WERI-Rb-1 (cell line): ENCODE results near the gene VWA5A.
A peak's percentile ranks its signal among the peaks of the same experiment; 100 is the strongest.

Source experiments
- DNase-seq: peaks from one replicate; pipeline ENCODE4 v3.0.0-alpha.2; 2020
- H3K27ac ChIP-seq: fragments of 250-450 bp; sonication (Bioruptor Pico); 2 replicates; pipeline ENCODE4 v1.5.1; 2020; ENCODE audit warnings: mild to moderate bottlenecking, moderate library complexity
- H3K27me3 ChIP-seq: fragments of 250-450 bp; sonication (Bioruptor Pico); 2 replicates; pipeline ENCODE4 v1.5.1; 2021; ENCODE audit warnings: mild to moderate bottlenecking, low read depth, moderate library complexity; ENCODE audit not compliant: insufficient read depth, severe bottlenecking
- H3K36me3 ChIP-seq: fragments of 250-450 bp; sonication (Bioruptor Pico); 2 replicates; pipeline ENCODE4 v1.5.1; 2020; ENCODE audit warnings: mild to moderate bottlenecking, moderate library complexity
- H3K4me3 ChIP-seq: 2 replicates; pipeline ENCODE4 v1.5.1; 2011; ENCODE audit warnings: low read depth, mild to moderate bottlenecking, control low read depth, low read length
- H3K9me3 ChIP-seq: fragments of 250-450 bp; sonication (Bioruptor Pico); 2 replicates; pipeline ENCODE4 v1.5.1; 2021; ENCODE audit warnings: mild to moderate bottlenecking, moderate library complexity; ENCODE audit not compliant: severe bottlenecking
- TF ChIP-seq, protein P1 (sequence below): IDR thresholded peaks from 2 replicates; pipeline ENCODE4 v1.5.1; 2011; ENCODE audit warnings: low read depth, mild to moderate bottlenecking, control low read depth, inconsistent platforms, low read length

VWA5A gene

DNA sequence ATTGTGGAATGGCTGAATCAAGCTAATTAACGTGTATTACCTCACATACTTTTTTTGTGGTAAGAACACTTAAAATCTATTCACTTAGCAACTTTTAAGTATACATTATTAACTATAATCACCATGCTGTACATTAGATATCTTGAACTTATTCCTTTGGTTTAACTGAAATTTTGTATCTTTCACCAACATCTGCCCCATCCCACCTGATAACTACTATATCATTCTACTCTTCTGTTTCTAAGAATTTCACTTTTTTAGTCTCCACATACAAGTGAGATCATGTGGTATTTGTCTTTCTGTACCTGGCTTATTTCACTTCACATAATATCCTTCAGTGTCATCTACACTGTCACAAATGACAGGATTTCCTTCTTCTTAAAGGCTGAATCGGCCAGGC lies 17.1 kb upstream of the VWA5A start:
- Histone ChIP-seq H3K4me3 (no peak overlapping the region), H3K27ac (no peak overlapping the region), H3K27me3 (no peaks in the 10 kb centered on the region), H3K36me3 (no peaks in the 10 kb centered on the region), H3K9me3 (no peaks in the 10 kb centered on the region)
- DNase-seq: no peak
- TF ChIP-seq, protein P1, sequence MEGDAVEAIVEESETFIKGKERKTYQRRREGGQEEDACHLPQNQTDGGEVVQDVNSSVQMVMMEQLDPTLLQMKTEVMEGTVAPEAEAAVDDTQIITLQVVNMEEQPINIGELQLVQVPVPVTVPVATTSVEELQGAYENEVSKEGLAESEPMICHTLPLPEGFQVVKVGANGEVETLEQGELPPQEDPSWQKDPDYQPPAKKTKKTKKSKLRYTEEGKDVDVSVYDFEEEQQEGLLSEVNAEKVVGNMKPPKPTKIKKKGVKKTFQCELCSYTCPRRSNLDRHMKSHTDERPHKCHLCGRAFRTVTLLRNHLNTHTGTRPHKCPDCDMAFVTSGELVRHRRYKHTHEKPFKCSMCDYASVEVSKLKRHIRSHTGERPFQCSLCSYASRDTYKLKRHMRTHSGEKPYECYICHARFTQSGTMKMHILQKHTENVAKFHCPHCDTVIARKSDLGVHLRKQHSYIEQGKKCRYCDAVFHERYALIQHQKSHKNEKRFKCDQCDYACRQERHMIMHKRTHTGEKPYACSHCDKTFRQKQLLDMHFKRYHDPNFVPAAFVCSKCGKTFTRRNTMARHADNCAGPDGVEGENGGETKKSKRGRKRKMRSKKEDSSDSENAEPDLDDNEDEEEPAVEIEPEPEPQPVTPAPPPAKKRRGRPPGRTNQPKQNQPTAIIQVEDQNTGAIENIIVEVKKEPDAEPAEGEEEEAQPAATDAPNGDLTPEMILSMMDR: no peak

DNA sequence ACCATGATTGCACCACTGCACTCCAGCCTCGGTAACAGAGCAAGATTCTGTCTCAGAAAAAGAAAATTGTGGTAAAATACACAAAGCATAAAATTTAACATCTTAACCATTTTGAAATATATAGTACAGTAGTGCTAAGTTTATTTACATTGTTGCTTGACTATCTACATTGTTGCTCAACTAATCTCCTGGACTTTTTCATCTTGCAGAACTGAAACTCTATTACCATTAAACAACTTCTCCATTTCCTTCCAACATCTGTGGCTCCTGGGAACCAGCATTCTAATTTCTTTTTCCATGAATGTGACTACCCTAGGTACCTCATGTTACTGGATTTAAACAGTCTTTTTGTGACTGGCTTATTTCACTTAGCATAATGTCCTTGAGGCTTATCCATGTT lies 13.5 kb upstream of the VWA5A start:
- H3K4me3 ChIP-seq: no peak overlapping the region
- H3K9me3 ChIP-seq: no peaks in the 10 kb centered on the region
- H3K27me3 ChIP-seq: no peaks in the 10 kb centered on the region
- H3K27ac ChIP-seq: no peak overlapping the region
- DNase-seq: no peak
- TF ChIP-seq, protein P1: no peak
- H3K36me3 ChIP-seq: no peaks in the 10 kb centered on the region

DNA sequence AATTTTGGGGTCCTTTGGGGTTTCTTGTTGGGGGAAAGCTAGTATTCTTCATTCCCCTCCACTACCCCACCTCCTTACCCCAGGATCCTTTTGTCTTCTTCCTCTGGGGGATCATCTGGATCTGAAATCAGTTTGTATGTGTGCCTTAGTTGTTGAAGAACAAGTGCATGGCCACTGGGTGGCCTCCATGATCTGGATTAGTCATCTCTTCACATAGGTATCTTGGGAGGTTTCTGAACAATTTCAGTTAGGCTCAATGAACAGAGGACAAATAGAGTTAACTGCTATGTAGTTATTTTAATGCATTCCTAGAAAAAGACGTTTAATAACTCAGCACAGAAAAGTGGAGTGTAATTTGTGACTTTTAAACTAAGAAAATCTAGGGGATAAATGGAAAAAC lies 7.1 kb upstream of the VWA5A start:
- Histone ChIP-seq H3K27ac (no peak overlapping the region), H3K27me3 (no peaks in the 10 kb centered on the region), H3K36me3 (no peaks in the 10 kb centered on the region), H3K4me3 (no peak overlapping the region), H3K9me3 (no peaks in the 10 kb centered on the region)
- peak; percentile 55 for DNase-seq
- TF ChIP-seq, protein P1: peak; percentile 54

GRCh38 chr11:124109377-124109776 lies 5.9 kb upstream of the VWA5A start:
- Histone ChIP-seq H3K27ac (no peak overlapping the region), H3K4me3 (no peak overlapping the region), H3K9me3 (no peaks in the 10 kb centered on the region), H3K27me3 (no peaks in the 10 kb centered on the region), H3K36me3 (no peaks in the 10 kb centered on the region)
- DNase-seq: no peak
- TF ChIP-seq, protein P1: no peak

- TF ChIP-seq, protein P1: no peak
- Histone ChIP-seq H3K9me3 (no peaks in the 10 kb centered on the region), H3K27me3 (no peaks in the 10 kb centered on the region), H3K36me3 (no peaks in the 10 kb centered on the region), H3K4me3 (no peak overlapping the region), H3K27ac (no peak overlapping the region)
- no peak for DNase-seq
These were observed 5.0 kb upstream of the VWA5A start for GRCh38 chr11:124110201-124110600.

DNA sequence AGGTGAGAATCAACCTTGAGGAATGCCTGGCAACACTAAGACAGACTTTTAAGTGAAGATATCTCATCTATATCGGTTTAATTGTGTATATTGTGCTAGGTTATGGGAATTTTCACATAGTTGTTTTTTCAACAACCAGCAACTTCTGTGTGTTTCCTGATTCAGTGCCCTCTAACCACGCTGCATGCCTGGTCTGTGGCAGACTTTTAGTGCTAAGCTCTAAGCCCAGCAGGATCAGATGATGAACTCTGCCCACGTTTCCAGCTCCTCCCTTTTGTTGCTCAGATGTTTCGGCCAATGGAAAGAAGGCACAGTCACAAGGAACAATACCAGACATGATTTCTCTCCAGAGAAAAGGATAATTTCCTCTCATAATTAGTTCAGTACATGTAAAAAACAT lies 1.4 kb upstream of the VWA5A start:
- Histone ChIP-seq H3K36me3 (no peaks in the 10 kb centered on the region), H3K4me3 (no peak overlapping the region), H3K27ac (no peak overlapping the region), H3K9me3 (no peaks in the 10 kb centered on the region), H3K27me3 (no peaks in the 10 kb centered on the region)
- TF ChIP-seq, protein P1: no peak
- no peak for DNase-seq
